Astrocyte of the spinal cord (primary cell): ENCODE measurements around the gene USP19.

Experiments
- DNase-seq: peaks from one replicate; pipeline ENCODE4 v3.0.0; 2011; ENCODE audit warnings: low read depth, low spot score
- H3K4me3 ChIP-seq: 2 replicates; pipeline ENCODE4 v1.5.1; 2011; ENCODE audit warnings: low read depth, mild to moderate bottlenecking, low read length, moderate library complexity
- in situ Hi-C: cut with HindIII; loops from 2 replicates; pipeline ENCODE4 v1.10.0; 2017; ENCODE audit warnings: low sequenced_read_pairs
- TF ChIP-seq, protein P1 (sequence below): IDR thresholded peaks from 2 replicates; pipeline ENCODE4 v1.5.1; 2012; ENCODE audit warnings: low read depth, mild to moderate bottlenecking, low read length, inconsistent platforms

USP19 gene, protein sequence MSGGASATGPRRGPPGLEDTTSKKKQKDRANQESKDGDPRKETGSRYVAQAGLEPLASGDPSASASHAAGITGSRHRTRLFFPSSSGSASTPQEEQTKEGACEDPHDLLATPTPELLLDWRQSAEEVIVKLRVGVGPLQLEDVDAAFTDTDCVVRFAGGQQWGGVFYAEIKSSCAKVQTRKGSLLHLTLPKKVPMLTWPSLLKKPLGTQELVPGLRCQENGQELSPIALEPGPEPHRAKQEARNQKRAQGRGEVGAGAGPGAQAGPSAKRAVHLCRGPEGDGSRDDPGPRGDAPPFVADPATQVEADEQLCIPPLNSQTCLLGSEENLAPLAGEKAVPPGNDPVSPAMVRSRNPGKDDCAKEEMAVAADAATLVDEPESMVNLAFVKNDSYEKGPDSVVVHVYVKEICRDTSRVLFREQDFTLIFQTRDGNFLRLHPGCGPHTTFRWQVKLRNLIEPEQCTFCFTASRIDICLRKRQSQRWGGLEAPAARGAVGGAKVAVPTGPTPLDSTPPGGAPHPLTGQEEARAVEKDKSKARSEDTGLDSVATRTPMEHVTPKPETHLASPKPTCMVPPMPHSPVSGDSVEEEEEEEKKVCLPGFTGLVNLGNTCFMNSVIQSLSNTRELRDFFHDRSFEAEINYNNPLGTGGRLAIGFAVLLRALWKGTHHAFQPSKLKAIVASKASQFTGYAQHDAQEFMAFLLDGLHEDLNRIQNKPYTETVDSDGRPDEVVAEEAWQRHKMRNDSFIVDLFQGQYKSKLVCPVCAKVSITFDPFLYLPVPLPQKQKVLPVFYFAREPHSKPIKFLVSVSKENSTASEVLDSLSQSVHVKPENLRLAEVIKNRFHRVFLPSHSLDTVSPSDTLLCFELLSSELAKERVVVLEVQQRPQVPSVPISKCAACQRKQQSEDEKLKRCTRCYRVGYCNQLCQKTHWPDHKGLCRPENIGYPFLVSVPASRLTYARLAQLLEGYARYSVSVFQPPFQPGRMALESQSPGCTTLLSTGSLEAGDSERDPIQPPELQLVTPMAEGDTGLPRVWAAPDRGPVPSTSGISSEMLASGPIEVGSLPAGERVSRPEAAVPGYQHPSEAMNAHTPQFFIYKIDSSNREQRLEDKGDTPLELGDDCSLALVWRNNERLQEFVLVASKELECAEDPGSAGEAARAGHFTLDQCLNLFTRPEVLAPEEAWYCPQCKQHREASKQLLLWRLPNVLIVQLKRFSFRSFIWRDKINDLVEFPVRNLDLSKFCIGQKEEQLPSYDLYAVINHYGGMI (N-terminal part only)

DNA sequence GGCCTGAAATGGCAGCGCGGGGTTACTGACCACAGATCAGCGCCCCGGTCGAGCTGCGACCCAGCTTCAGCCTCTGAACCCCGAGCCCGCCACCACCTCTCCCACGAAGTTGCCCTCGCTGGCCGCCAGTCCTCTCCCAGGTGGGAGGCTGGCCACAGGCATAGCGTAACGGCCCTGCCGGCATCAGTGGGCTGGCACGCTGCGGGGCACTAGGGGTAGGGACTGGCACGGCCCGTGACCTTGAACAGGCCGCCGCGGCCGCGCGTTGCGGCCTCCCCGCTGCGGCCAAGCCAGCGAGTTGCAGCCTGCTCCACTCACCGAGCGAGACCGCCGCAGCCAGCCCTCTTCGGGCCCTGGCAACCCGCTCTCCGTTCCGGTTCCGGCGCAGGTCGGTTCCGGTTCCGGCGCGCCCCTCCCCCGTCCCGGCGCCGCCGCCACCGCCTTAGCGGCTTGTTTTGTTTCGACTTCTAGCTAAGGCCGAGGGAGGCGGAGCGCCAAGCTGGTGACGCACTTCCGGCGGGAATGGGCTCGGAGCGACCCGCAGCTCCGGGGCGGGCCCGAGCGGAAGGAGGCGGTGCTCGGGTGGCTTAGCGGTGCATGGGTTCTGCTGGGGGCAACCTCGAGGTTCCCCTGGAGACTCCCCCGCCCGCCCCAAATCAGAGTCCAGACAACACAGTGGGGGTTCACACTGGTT is at the start of gene USP19:
USP19 (minus strand) TSS at position 386 of the 694 bp plus-strand sequence. CDS start 1,678 bp downstream, outside the sequence.
- DNase-seq, result peak; percentile 94
- in situ Hi-C loops, result no loop called here
- TF ChIP-seq, protein P1, sequence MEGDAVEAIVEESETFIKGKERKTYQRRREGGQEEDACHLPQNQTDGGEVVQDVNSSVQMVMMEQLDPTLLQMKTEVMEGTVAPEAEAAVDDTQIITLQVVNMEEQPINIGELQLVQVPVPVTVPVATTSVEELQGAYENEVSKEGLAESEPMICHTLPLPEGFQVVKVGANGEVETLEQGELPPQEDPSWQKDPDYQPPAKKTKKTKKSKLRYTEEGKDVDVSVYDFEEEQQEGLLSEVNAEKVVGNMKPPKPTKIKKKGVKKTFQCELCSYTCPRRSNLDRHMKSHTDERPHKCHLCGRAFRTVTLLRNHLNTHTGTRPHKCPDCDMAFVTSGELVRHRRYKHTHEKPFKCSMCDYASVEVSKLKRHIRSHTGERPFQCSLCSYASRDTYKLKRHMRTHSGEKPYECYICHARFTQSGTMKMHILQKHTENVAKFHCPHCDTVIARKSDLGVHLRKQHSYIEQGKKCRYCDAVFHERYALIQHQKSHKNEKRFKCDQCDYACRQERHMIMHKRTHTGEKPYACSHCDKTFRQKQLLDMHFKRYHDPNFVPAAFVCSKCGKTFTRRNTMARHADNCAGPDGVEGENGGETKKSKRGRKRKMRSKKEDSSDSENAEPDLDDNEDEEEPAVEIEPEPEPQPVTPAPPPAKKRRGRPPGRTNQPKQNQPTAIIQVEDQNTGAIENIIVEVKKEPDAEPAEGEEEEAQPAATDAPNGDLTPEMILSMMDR, result no peak
- peak within 1 kb of the TSS; percentile 91 for H3K4me3 ChIP-seq

DNA sequence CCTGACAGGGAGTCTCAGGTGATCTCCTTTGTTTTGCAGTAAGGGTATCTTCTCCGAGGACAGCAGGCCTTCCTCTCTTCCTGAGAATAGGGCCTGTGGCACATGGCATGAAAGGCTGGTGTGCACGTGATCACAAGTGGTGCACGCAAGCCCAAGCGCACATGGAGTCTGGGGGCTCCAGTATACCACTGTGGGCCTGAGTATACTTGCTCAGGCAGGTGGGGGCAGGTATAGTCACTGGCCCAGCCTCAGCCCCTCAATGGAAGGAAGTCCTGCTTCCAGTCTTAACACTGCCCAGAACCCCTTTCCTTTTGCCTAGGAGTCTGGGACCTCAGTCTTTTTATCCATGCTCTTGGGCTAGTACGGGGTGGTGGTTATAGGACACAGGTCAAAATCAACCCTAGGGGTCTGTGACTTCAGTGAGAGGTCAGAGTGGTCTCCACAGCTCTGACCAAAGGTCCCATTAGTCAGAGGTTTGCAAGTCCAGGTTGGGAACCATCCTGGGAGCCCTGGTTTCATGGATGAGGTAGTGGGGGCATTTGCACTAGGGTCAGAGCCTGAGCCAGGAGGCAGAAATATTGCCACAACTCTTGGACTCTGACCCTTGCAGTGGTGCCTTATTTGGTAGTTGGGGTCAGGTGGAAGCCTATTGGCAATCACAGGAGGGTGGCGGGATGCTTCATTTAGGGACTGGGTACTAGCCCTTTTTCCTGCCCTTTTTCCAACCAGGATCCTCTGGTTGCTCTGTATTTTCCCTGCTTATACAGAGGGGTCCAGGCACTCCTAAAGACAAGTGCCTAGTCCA is 46.3 kb upstream of the USP19 start:
- in situ Hi-C loops, result no loop called here
- TF ChIP-seq, protein P1, result no peak
- no peak for DNase-seq
- peak overlapping the region; percentile 92 for H3K4me3 ChIP-seq

DNA sequence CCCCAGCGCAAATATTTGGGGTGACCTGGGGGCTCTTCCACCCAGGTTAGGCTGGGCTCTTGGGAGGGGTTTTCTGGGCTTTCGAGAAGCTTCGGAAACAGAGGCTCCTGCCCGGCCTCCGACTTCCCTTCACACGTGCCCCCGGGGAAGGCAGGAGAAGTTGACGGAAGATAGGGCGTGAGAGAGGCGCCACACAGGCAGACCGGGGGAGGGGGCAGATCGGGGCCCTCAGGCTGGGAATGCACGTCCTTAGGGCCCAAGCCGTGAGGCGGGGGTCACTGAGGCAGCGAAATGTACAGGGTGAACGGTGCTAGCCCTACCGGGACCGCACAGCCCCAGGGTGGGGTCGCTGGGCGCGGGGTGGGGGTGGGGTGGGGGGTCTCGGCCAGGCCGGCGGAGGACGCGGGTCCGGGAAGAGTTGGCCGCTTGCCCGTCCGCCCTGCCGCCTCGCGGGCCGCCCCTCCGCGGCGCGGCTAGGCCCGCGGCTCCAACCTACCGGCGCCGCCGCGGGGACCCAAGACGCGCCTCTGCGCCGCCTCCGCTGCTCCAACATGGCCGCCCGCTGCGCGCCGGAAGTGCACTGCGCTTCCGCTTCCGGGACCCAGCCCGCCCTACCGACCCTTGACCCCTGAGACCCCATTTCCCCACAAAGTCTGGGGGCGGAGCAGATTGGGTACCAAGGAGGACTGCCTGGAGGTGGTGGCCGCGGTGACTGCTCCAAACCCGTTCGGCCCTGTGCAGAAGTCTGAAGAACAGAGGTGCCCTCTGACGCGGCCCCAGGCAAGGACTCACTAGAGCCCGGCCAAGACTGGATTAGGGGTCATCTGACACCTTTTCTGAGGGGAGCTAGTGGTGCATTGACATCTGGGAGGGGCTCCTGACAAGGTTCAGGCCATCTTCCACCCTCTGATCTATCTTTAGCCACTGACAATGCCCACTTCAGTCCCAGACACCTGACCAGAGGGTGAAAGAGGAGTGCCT is 45.4 kb upstream of the USP19 start, which contains the start of gene CCDC71:
CCDC71 (minus strand) TSS at position 561 of the 981 bp plus-strand sequence. CDS start 2,123 bp downstream, outside the sequence.
- in situ Hi-C loops, result no loop called here
- TF ChIP-seq, protein P1, result no peak
- H3K4me3 ChIP-seq, result peak within 1 kb of the TSS; percentile 92
- DNase-seq, result peak; percentile 59

DNA sequence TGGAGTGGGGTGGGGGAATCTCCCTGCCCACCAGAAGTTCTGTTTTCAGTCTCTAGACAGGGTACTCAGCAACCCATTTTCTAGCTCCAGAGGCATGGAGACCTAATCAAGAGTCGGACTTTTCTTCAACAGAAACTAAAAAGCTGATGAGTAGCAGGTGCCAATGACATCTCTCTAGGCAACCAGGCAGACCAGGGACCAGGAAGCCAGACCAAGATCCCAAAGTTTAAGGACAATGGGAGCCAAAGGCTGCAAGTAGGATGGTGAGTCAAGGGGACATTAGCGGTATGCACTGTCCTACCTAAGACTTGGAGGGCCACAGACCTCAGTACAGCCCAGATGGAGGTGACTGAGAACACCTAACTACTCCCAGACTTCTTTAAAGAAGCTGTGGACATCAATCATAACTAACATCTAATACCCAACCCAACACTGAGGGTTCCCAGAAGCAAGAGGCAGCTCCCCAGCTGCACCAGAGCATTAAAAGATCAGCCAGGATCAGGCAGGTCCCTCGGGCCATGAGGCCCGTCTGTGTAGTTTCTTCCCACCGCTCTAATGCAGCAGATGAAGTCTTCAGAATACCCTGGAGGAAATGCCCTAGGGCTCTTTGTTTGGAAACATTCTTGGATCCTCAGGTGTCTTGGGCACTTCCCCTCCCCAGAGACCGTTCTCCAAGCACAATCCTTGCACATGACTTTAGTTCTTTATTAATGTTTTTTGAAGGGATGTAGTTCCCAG is 44.5 kb upstream of the USP19 start:
- in situ Hi-C loops, result no loop called here
- TF ChIP-seq, protein P1, result no peak
- DNase-seq, result no peak
- H3K4me3 ChIP-seq, result peak overlapping the region; percentile 92
